Measurements from ENCODE around the gene SLC46A1.
A peak's percentile ranks its signal among the peaks of the same experiment; 100 is the strongest.
"Not testable (repeated sequence)": the region's sequence is repeated elsewhere in the genome, so short reads cannot be mapped to it uniquely, and the experiment has no call there.

SLC46A1 gene

GRCh38 chr17:28405632-28406472 is at the start of gene SLC46A1:
Gene SLC46A1, minus strand, starts transcription at chr17:28406212. Its CDS starts 98 bp downstream, at chr17:28406114.
- peak; percentile 6 for DNase-seq

- no peak for DNase-seq
These were observed 43.8 kb upstream of the SLC46A1 start for GRCh38 chr17:28449859-28450258.

- no peak for DNase-seq
These were observed 41.4 kb upstream of the SLC46A1 start for GRCh38 chr17:28447396-28447760.

DNA sequence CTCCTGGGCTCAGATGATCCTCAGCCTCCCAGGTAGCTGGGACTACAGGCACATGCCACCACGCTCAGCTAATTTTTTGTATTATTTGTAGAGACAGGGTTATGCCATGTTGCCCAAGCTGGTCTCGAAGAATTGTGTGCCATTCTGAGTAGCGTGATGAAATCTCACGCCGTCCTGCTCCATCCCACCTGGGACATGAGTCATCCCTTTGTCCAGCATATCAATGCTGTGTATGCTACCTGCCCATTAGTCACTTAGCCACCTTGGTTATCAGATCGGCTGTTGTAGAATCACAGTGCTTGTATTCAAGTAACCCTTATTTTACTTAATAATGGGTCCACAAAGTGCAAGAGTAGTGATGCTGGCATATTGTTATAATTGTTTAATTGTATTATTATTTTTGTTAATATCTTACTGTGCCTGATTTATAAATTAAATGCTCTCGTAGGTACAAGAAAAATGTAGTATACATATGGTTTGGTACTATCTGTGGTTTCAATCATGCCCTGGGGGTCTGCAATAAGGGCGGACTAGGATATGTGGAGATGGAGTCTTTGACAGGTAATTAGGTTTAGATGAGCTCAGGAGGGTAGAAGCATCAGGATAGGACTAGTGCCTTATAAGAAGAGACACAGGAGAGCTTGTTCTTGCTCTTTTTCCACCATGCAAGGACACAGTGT is 40.8 kb upstream of the SLC46A1 start:
- DNase-seq, result no peak

DNA sequence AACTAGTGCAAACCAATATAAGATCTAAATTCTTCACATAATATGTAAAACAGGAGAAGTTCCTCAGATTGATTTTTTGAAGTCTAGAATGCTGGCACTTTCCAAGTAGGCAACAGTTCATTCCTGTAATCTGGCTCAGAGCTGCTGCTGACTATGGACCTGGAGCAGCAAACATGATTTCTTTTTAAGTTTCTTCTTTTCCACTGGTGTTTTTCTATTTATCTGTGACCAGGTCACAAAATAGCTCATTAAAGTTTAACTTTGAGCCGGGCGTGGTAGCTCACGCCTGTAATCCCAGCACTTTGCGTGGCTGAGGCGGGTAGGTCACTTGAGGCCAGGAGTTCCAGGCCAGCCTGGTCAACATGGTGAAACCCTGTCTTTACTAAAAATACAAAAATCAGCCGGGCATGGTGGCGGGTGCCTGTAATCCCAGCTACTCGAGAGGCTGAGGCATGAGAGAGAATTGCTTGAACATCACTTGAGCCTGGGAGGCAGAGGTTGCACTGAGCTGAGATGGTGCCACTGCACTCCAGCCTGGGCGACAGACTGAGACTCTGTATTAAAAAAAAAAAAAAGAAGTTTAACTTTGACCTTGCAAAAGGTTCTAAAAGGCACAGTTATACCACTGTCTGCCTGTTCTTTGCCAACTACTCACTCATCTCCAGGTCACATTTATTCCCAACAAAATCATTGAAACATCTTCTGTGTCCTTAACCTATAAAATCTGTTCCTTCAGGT is 38.1 kb upstream of the SLC46A1 start:
- no peak for DNase-seq

- not testable (repeated sequence) for DNase-seq
These were observed 28.3 kb upstream of the SLC46A1 start for GRCh38 chr17:28434326-28434725.

DNA sequence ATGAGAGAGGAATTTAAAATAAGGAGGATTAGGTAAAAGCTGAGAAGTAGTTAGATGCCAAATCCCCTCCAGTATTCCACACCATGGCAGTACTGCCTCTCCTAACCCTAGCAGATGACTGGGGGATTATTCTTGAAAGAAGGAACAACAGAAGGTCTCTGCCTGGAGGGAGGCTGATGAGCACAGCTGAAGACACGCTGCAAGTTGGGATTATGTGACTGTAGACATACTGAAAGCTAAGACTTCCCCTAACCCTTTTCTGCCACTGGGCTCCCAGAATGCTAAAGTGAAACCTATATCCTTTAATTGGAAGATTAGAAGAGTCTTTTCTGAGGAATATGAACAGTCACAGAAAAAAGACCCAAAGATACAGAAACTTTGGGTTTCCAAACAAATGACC is 27.7 kb upstream of the SLC46A1 start:
- DNase-seq, result no peak

GRCh38 chr17:28427982-28428381 is 22.0 kb upstream of the SLC46A1 start:
- not testable (repeated sequence) for DNase-seq

DNA sequence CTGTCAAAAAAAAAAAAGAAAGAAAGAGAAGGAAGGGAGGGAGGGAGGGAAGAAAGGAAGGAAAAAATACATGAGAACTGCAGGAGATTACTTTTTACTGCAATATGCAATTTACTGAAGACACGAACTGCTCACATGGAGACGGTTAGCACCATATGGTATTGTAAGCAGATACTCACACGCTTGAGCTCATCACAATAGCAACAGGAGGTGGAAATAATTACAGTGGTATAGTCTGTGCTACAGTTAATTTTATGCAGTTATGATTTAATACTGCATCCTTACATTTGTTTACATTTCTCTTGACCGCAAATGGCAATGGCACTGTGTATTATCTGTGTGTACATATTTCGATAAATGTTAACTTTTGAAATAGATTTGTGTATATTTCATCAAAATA is 21.4 kb upstream of the SLC46A1 start:
- no peak for DNase-seq

- DNase-seq, result no peak
These were observed 20.1 kb upstream of the SLC46A1 start for GRCh38 chr17:28426081-28426519.

GRCh38 chr17:28425206-28425605 is 19.2 kb upstream of the SLC46A1 start:
- no peak for DNase-seq

DNA sequence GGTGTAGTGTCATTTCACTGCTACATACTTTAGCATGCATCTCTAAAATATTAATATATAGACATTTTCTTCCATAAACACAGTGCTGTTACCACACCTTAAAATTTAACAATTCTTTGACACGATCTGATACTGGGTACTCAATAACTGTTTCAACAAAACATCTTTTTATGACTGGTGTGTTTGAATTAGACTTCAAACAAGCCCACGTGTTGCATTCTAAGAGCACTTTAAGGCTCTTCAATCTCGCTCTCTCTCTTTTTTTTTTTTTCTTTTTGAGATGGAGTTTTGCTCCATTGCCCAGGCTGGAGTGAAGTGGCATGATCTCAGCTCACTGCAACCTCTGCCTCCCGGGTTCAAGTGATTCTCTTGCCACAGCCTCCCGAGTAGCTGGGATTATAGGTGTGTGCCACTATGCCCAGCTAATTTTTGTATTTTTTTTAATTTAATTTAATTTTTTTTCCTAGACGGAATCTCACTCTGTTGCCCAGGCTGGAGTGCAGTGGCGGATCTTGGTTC is 15.8 kb upstream of the SLC46A1 start:
- DNase-seq, result no peak

- DNase-seq, result peak; percentile 22
These were observed 10.8 kb upstream of the SLC46A1 start for GRCh38 chr17:28416703-28417311.

GRCh38 chr17:28415886-28416285 is 9.9 kb upstream of the SLC46A1 start:
- no peak for DNase-seq

DNA sequence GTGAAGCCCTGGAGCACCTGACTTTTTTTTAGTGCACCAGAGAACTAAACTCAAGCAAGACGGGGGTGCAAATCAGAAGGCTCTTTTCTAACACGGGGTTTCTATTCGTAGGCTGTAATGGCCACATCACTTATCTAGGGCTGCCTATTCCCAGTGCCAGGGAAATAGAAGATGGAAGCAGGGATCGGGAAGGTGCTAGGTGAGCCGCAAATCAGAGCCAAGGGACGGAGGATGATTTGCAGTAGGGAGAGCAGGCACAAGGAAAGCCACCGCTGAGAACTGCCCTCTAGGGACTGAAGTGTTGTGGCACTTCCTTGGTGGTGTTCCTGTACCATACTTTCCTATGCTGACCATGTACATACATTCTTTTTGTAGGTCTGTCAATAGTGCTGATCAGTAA is 7.8 kb upstream of the SLC46A1 start:
- no peak for DNase-seq

- DNase-seq, result no peak
These were observed 6.1 kb upstream of the SLC46A1 start for GRCh38 chr17:28412099-28412498.

DNA sequence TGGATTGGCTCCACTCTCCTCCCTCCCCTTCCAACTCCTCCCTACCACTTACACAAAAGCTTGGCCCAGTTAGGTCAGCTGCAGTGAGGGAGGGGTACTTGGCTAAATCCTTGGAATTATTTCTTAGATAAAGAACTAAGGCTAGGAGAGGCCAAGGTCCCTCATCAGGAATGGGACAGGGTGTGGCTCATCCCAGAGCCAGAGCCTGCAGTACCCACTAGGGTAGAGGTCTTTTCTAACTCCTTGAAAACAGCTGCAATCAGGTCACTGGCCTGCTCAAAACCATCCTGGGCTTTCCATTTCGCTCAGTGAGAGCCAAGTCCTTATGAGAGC is 1.9 kb upstream of the SLC46A1 start:
- DNase-seq, result no peak

GRCh38 chr17:28407130-28407973 is 1.3 kb upstream of the SLC46A1 start:
- DNase-seq, result no peak

- DNase-seq, result no peak
These were observed 432 bp upstream of the SLC46A1 start for GRCh38 chr17:28406473-28406814.

DNA sequence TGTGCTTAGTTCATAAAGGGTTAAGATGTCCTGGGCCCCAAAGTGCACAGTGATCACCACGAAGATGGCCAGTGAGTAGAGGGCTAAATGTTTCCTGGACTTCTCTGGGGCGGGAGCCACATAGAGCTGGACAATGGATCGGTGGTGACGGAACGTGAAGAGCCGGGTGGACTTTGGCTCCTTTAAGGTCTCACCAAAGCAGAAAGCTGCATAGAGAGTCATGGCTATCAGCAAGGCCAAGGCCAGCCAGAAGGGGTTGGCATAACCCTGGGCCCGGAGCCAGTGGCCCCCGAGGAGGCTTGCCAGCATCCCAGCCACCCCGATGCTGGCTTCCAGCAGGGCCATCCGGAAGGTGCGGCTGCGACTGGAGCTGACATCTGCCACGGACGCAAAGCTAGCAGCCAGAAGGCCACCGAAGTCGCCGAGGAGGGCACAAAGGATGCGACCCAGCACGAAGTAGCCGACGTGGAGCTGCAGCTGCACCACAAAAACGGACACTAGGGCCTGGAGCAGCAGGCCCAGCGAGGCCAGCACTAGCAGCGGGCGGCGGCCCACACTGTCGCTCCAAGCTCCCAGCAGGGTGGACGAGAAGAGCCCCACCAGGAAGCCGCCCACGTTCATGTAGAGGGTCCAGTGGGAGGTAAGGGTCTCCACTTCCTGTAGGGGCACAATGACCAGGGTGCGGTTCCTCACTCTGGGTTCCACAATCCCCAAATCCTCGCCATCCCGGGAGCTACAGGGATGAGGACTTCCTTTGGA is 1.0 kb downstream of the SLC46A1 start:
- DNase-seq, result no peak

DNA sequence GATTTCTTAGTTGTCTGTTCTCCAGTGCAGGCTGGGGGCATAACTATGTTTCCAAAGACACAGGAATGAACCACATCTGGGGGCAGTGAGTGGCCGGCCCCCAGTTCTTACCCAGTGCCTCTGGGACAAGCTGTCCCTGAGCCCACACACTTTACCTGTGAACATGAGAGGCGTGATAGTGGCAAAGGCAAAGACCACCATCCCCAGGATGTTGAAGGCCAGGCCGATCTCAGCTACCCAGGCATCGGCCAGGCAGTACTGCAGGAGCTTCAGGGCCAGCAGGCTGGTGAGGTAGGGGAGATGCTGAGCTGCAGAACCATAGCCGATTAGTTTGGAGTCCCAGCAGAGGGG is 1.6 kb downstream of the SLC46A1 start:
- no peak for DNase-seq

DNA sequence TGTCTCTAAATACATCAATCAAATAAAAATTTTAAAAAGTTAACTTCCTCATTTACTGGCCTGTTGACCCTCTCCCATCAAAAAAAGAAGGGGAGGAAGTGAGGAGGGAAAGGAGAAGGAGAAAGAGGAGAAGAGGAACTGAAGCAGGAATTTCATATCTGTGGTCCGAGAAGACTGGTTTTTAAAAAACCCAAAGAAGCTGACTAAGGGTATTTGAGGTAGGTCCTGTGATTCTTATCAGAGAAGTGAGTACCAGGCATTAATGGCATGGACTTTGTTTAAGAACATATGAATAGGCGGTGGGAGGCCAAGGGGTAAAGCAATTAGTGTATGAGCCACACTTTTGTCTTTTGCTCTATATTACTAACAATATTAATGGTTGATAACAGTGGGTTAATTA is 2.0 kb downstream of the SLC46A1 start:
- no peak for DNase-seq
